Keratinocyte (primary cell): ENCODE data around the gene PRKCA.

Experiments
- EZH2 ChIP-seq: IDR thresholded peaks from one replicate; pipeline ENCODE4 v1.6.1; 2012; ENCODE audit warnings: inconsistent platforms, mild to moderate bottlenecking, low read length, moderate library complexity
- TF ChIP-seq, protein P1 (sequence below), 3 experiments: IDR thresholded peaks in 1 of 3; conservative IDR thresholded peaks in 1 of 3; optimal IDR thresholded peaks in 1 of 3; 2 replicates in 2 of 3; 3 replicates in 1 of 3; pipeline versions ENCODE3 to v1.5.1; 2011; ENCODE audit warnings: low read length in 3 of 3, mild to moderate bottlenecking in 3 of 3, moderate library complexity in 2 of 3, control low read depth in 1 of 3, inconsistent platforms in 1 of 3; ENCODE audit not compliant: insufficient read depth in 2 of 3; ENCODE audit errors: extremely low read depth in 1 of 3

DNA sequence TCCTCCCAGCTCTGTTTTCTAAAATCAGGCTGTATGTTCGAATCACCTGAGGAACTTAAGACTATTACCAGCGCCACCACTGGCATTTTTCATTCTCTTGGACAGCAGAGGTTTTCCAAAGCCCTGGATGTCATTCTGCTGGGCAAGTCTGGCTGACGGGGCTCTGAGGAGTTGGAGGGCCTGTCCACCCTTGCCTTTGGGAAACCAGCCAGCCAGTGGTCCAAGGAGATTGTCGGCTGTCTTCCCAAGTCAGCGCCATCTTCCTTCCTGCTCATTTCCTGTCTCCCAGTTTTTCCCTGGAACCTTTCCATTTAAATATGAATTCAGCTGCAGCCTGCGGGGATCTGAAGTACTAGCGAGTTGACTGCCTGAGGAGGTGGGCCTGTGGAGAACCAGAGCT is 258.3 kb downstream of the PRKCA start:
- TF ChIP-seq, protein P1, sequence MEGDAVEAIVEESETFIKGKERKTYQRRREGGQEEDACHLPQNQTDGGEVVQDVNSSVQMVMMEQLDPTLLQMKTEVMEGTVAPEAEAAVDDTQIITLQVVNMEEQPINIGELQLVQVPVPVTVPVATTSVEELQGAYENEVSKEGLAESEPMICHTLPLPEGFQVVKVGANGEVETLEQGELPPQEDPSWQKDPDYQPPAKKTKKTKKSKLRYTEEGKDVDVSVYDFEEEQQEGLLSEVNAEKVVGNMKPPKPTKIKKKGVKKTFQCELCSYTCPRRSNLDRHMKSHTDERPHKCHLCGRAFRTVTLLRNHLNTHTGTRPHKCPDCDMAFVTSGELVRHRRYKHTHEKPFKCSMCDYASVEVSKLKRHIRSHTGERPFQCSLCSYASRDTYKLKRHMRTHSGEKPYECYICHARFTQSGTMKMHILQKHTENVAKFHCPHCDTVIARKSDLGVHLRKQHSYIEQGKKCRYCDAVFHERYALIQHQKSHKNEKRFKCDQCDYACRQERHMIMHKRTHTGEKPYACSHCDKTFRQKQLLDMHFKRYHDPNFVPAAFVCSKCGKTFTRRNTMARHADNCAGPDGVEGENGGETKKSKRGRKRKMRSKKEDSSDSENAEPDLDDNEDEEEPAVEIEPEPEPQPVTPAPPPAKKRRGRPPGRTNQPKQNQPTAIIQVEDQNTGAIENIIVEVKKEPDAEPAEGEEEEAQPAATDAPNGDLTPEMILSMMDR (optimal IDR thresholded peaks at IDR 0.05 in 1 of 3, IDR thresholded peaks at IDR 0.05 in 1 of 3, conservative IDR thresholded peaks at IDR 0.05 in 1 of 3; ENCODE audit: extremely low read depth in 1 of 3, insufficient read depth in 2 of 3, low read length in 3 of 3) = no peak
- TF ChIP-seq EZH2 = no peak
